Activated T-helper 17 cell treated with anti-CD3 and anti-CD28 coated beads, Interleukin-2, amount 50 U/mL, for 72 hours (primary cell): ENCODE measurements around the gene SULT2B1. TPM values are rescaled to one million over a fixed set of nuclear protein-coding genes. Genes with fewer than 3 reads are reported as not detected.

Experiments
- ATAC-seq: fragments of 150-1000 bp; cut with Tn5 transposase; replicated peaks from 2 replicates; pipeline ENCODE4 v1.10.0; 2021; ENCODE audit warnings: mild to moderate bottlenecking, moderate library complexity
- H3K27ac Mint-ChIP-seq: one replicate; pipeline ENCODE4 v1.8.0; 2022; ENCODE audit warnings: mixed read lengths
- H3K27me3 Mint-ChIP-seq: one replicate; pipeline ENCODE4 v1.8.0; 2022; ENCODE audit warnings: mixed read lengths
- H3K36me3 Mint-ChIP-seq: one replicate; pipeline ENCODE4 v1.8.0; 2022; ENCODE audit warnings: low read depth, mild to moderate bottlenecking, mixed read lengths
- H3K4me1 Mint-ChIP-seq: one replicate; pipeline ENCODE4 v1.8.0; 2022; ENCODE audit warnings: mixed read lengths
- H3K4me3 Mint-ChIP-seq: one replicate; pipeline ENCODE4 v1.8.0; 2022; ENCODE audit warnings: mild to moderate bottlenecking, mixed read lengths
- H3K9me3 Mint-ChIP-seq: one replicate; pipeline ENCODE4 v1.8.0; 2022; ENCODE audit warnings: mixed read lengths
- total RNA-seq, 2 donors: library from RNA; stranded (reverse); gene quantifications; one replicate each; pipeline ENCODE4 v1.2.3, GENCODE V29; 2022

The SULT2B1 gene
- total RNA-seq, 2 donors from 2014 or later: not detected

GRCh38 chr19:48543121-48543710, 8.8 kb upstream of the SULT2B1 start:
- H3K4me3 Mint-ChIP-seq: no peak overlapping the region
- no peak overlapping the region for H3K27ac Mint-ChIP-seq
- no peak for ATAC-seq
- H3K27me3 Mint-ChIP-seq: no peaks in the 10 kb centered on the region
- no peaks in the 10 kb centered on the region for H3K4me1 Mint-ChIP-seq
- H3K9me3 Mint-ChIP-seq: no peaks in the 10 kb centered on the region
- no peaks in the 10 kb centered on the region for H3K36me3 Mint-ChIP-seq

- no peak overlapping the region for H3K4me3 Mint-ChIP-seq
- ATAC-seq: no peak
- H3K4me1 Mint-ChIP-seq: no peaks in the 10 kb centered on the region
- H3K36me3 Mint-ChIP-seq: no peaks in the 10 kb centered on the region
- no peak overlapping the region for H3K27ac Mint-ChIP-seq
- H3K9me3 Mint-ChIP-seq: no peaks in the 10 kb centered on the region
- H3K27me3 Mint-ChIP-seq: no peaks in the 10 kb centered on the region
Observed at GRCh38 chr19:48544856-48545750, 6.9 kb upstream of the SULT2B1 start.

GRCh38 chr19:48547722-48548121, 4.2 kb upstream of the SULT2B1 start:
- H3K27ac Mint-ChIP-seq: no peak overlapping the region
- no peaks in the 10 kb centered on the region for H3K4me1 Mint-ChIP-seq
- H3K36me3 Mint-ChIP-seq: no peaks in the 10 kb centered on the region
- H3K4me3 Mint-ChIP-seq: no peak overlapping the region
- ATAC-seq: no peak
- no peaks in the 10 kb centered on the region for H3K9me3 Mint-ChIP-seq
- H3K27me3 Mint-ChIP-seq: peaks cover 5% of the 10 kb centered on the region

GRCh38 chr19:48548253-48548911, 3.6 kb upstream of the SULT2B1 start:
- ATAC-seq: no peak
- no peaks in the 10 kb centered on the region for H3K9me3 Mint-ChIP-seq
- H3K4me1 Mint-ChIP-seq: no peaks in the 10 kb centered on the region
- no peak overlapping the region for H3K27ac Mint-ChIP-seq
- H3K4me3 Mint-ChIP-seq: no peak overlapping the region
- peaks cover 5% of the 10 kb centered on the region for H3K27me3 Mint-ChIP-seq
- no peaks in the 10 kb centered on the region for H3K36me3 Mint-ChIP-seq

- peaks cover 5% of the 10 kb centered on the region for H3K27me3 Mint-ChIP-seq
- no peaks in the 10 kb centered on the region for H3K9me3 Mint-ChIP-seq
- ATAC-seq: no peak
- H3K4me1 Mint-ChIP-seq: no peaks in the 10 kb centered on the region
- no peak overlapping the region for H3K4me3 Mint-ChIP-seq
- no peaks in the 10 kb centered on the region for H3K36me3 Mint-ChIP-seq
- H3K27ac Mint-ChIP-seq: no peak overlapping the region
Observed at GRCh38 chr19:48549380-48549779, 2.6 kb upstream of the SULT2B1 start.

GRCh38 chr19:48552406-48553322, 692 bp downstream of the SULT2B1 start:
- Mint-ChIP-seq H3K4me1 (no peaks in the 10 kb centered on the region), H3K4me3 (no peak overlapping the region), H3K36me3 (no peaks in the 10 kb centered on the region), H3K9me3 (no peaks in the 10 kb centered on the region), H3K27me3 (peaks cover 8% of the 10 kb centered on the region), H3K27ac (no peak overlapping the region)
- no peak for ATAC-seq

GRCh38 chr19:48553676-48554384, 1.9 kb downstream of the SULT2B1 start:
- peaks cover 9% of the 10 kb centered on the region for H3K27me3 Mint-ChIP-seq
- no peaks in the 10 kb centered on the region for H3K36me3 Mint-ChIP-seq
- H3K9me3 Mint-ChIP-seq: no peaks in the 10 kb centered on the region
- H3K27ac Mint-ChIP-seq: no peak overlapping the region
- H3K4me1 Mint-ChIP-seq: no peaks in the 10 kb centered on the region
- no peak for ATAC-seq
- no peak overlapping the region for H3K4me3 Mint-ChIP-seq

- Mint-ChIP-seq H3K27me3 (peaks cover 12% of the 10 kb centered on the region), H3K4me1 (no peaks in the 10 kb centered on the region), H3K4me3 (no peak overlapping the region), H3K36me3 (no peaks in the 10 kb centered on the region), H3K9me3 (no peaks in the 10 kb centered on the region), H3K27ac (no peak overlapping the region)
- ATAC-seq: no peak
Observed at GRCh38 chr19:48554385-48555091, 2.6 kb downstream of the SULT2B1 start.

GRCh38 chr19:48556163-48556562, 4.2 kb downstream of the SULT2B1 start:
- Mint-ChIP-seq H3K4me3 (no peak overlapping the region), H3K36me3 (no peaks in the 10 kb centered on the region), H3K27ac (no peak overlapping the region), H3K27me3 (peaks cover 11% of the 10 kb centered on the region), H3K9me3 (no peaks in the 10 kb centered on the region), H3K4me1 (no peaks in the 10 kb centered on the region)
- no peak for ATAC-seq

- no peak for ATAC-seq
- Mint-ChIP-seq H3K4me3 (no peak overlapping the region), H3K36me3 (no peaks in the 10 kb centered on the region), H3K27me3 (peaks cover 6% of the 10 kb centered on the region), H3K9me3 (no peaks in the 10 kb centered on the region), H3K4me1 (no peaks in the 10 kb centered on the region), H3K27ac (no peak overlapping the region)
Observed at GRCh38 chr19:48556825-48557224, 4.9 kb downstream of the SULT2B1 start.

- Mint-ChIP-seq H3K9me3 (no peaks in the 10 kb centered on the region), H3K27ac (no peak overlapping the region), H3K4me3 (no peak overlapping the region), H3K4me1 (no peaks in the 10 kb centered on the region), H3K27me3 (peaks cover 6% of the 10 kb centered on the region), H3K36me3 (no peaks in the 10 kb centered on the region)
- no peak for ATAC-seq
Observed at GRCh38 chr19:48558018-48558684, 6.2 kb downstream of the SULT2B1 start.

- H3K27me3 Mint-ChIP-seq: peaks cover 4% of the 10 kb centered on the region
- no peaks in the 10 kb centered on the region for H3K36me3 Mint-ChIP-seq
- H3K4me1 Mint-ChIP-seq: no peaks in the 10 kb centered on the region
- no peak for ATAC-seq
- H3K27ac Mint-ChIP-seq: no peak overlapping the region
- H3K4me3 Mint-ChIP-seq: no peak overlapping the region
- H3K9me3 Mint-ChIP-seq: no peaks in the 10 kb centered on the region
Observed at GRCh38 chr19:48560095-48560530, 8.1 kb downstream of the SULT2B1 start.

- ATAC-seq: no peak
- Mint-ChIP-seq H3K36me3 (no peaks in the 10 kb centered on the region), H3K27ac (no peak overlapping the region), H3K4me3 (no peak overlapping the region), H3K27me3 (peaks cover 4% of the 10 kb centered on the region), H3K9me3 (no peaks in the 10 kb centered on the region), H3K4me1 (no peaks in the 10 kb centered on the region)
Observed at GRCh38 chr19:48561412-48561811, 9.4 kb downstream of the SULT2B1 start.
